CD1c-positive myeloid dendritic cell (primary cell): ENCODE data around the gene NTNG1.

Experiments used
- DNase-seq: peaks from one replicate; pipeline ENCODE4 v3.0.0-alpha.2; 2016; ENCODE audit errors: extremely low spot score

Gene NTNG1

GRCh38 chr1:107501081-107501605, 360.3 kb downstream of the NTNG1 start:
- DNase-seq, result no peak

- DNase-seq, result no peak
Measured at GRCh38 chr1:107510347-107510746, 369.5 kb downstream of the NTNG1 start.

DNA sequence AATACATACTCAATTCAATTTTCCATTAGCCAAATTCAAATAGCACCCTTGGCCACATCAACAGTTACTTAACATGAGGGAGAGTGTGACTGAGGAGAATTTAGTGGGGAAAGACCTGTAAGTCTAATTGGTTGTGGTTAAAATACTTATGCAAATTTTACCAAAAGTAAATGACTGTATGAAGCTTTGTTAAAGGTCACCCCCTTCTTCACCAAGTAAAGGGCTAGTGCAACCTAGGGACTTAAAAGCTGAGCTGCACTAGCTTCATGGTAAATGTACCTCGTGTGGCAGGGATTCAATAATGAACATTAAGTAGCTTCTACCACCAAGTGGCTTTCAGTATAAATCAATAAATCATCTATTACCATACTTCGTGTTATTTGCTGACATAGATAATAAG, 372.0 kb downstream of the NTNG1 start:
- no peak for DNase-seq

DNA sequence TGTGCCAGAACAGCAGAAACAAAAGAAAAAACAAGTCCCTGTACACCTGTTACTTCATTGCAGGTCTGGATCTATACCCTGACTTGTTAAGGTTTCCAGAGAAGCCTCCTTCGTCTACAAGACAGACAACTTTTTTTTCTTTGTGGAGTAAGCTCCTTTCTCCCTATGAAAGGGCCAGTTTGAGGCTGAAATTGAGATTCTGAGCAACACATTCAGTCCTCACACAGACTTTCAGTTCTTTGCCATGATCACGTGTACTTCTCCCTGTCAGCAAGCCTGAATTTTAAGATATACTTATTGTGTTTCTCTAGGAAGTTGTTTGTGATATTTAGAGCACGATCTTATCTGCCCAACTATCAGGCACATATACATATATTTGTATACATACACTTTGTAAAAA, 374.0 kb downstream of the NTNG1 start:
- no peak for DNase-seq

GRCh38 chr1:107515702-107516101, 374.9 kb downstream of the NTNG1 start:
- no peak for DNase-seq

- no peak for DNase-seq
Measured at GRCh38 chr1:107523061-107523460, 382.2 kb downstream of the NTNG1 start.

GRCh38 chr1:107523736-107524135, 382.9 kb downstream of the NTNG1 start:
- no peak for DNase-seq

GRCh38 chr1:107524301-107524700, 383.5 kb downstream of the NTNG1 start:
- DNase-seq, result no peak

GRCh38 chr1:107525145-107525544, 384.3 kb downstream of the NTNG1 start:
- no peak for DNase-seq

GRCh38 chr1:107525961-107526360, 385.1 kb downstream of the NTNG1 start:
- DNase-seq, result no peak

DNA sequence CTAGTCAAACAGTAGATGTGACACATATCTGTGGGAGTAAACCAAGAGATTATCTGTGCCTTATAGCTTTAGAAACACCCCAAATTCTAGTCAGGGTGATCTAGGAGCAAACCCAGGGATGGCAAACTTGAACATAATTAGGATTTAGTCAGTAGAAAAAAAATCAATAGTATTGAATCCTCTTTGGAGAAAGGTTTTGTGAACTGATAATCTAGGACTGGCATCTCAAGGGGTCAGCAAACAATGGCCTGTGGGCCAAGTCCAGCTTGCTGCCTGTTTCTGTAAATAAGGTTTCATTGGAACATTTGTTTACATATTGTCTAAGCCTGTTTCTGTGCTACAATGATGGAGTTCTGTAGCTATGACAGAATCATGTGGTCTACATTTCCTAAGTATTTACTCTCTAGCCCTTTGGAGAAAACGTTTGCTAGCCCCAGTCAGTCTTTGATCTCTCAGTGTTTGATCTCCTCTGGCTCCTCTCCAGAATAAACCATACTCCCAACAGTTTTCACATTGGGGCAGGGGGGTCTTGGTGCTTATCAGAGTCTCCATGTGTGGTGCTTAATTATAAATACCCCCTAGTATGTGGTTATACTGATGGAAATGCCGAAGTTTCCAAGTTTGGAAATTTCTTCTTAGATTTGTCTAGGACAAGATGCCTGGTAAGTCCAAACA, 385.8 kb downstream of the NTNG1 start:
- DNase-seq, result no peak

- peak; percentile 27 for DNase-seq
Measured at GRCh38 chr1:107529511-107530149, 388.8 kb downstream of the NTNG1 start.

GRCh38 chr1:107530543-107530942, 389.7 kb downstream of the NTNG1 start:
- DNase-seq, result no peak

- DNase-seq, result no peak
Measured at GRCh38 chr1:107531065-107531908, 390.4 kb downstream of the NTNG1 start.

DNA sequence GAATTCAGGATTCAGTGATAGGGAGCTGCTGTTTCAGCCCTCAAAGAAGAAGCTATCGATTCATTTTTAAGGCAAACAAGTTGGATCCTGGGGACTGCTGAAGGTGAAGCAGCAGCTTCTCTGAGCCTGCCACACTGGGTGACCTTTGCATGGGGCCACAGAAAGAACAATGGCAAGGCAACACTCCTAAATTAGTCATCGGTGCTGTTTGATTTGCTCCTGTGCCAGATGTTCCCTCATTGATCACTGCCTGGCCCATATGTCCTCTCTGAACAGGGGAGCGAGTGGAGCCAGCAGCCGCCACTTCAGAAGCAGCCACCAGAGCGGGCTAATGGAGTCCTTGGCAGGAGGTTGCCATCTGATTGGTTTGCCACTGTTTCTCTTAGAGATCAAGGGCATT, 391.5 kb downstream of the NTNG1 start:
- DNase-seq, result no peak
